Trophoblast cell (in vitro differentiated cells and primary cell): ENCODE measurements around the gene CD248.

Experiments used
- DNase-seq, 2 donors: peaks; one replicate each; pipeline ENCODE4 v3.0.0-alpha.2; 2016
- H2AFZ ChIP-seq: 2 replicates; pipeline ENCODE4 v1.6.1; 2013; ENCODE audit warnings: low read length, moderate library complexity, mild to moderate bottlenecking; ENCODE audit not compliant: insufficient read depth, poor library complexity
- H2AK5ac ChIP-seq: 2 replicates; pipeline ENCODE4 v1.6.1; 2013; ENCODE audit warnings: mild to moderate bottlenecking, low read length
- H2BK120ac ChIP-seq: 2 replicates; pipeline ENCODE4 v1.6.1; 2013; ENCODE audit warnings: low read length, mild to moderate bottlenecking, moderate library complexity; ENCODE audit not compliant: insufficient read depth, poor library complexity
- H2BK12ac ChIP-seq: 2 replicates; pipeline ENCODE4 v1.6.1; 2013; ENCODE audit warnings: mild to moderate bottlenecking, low read length, moderate library complexity
- H2BK5ac ChIP-seq: 2 replicates; pipeline ENCODE4 v1.6.1; 2013; ENCODE audit warnings: low read length, low read depth, moderate library complexity, mild to moderate bottlenecking; ENCODE audit not compliant: poor library complexity
- H3K14ac ChIP-seq: 2 replicates; pipeline ENCODE4 v1.6.1; 2013; ENCODE audit warnings: mild to moderate bottlenecking, low read length
- H3K18ac ChIP-seq: 2 replicates; pipeline ENCODE4 v1.6.1; 2013; ENCODE audit warnings: mild to moderate bottlenecking, low read length
- H3K23ac ChIP-seq: 2 replicates; pipeline ENCODE4 v1.6.1; 2013; ENCODE audit warnings: low read length
- H3K27ac ChIP-seq: 2 replicates; pipeline ENCODE4 v1.5.1; 2013; ENCODE audit warnings: low read depth, mild to moderate bottlenecking, inconsistent platforms, low read length, moderate library complexity
- H3K27me3 ChIP-seq: 2 replicates; pipeline ENCODE4 v1.6.1; 2013; ENCODE audit warnings: inconsistent platforms, mild to moderate bottlenecking, low read length, moderate library complexity; ENCODE audit not compliant: insufficient read depth
- H3K36me3 ChIP-seq, 2 experiments: 1 replicate in 1 of 2; 2 replicates in 1 of 2; pipeline ENCODE4 v1.6.1; 2013; ENCODE audit warnings: low read length in 2 of 2, mild to moderate bottlenecking in 2 of 2, moderate library complexity in 1 of 2; ENCODE audit not compliant: insufficient read depth in 2 of 2, control insufficient read depth in 1 of 2
- H3K4ac ChIP-seq: 2 replicates; pipeline ENCODE4 v1.6.1; 2013; ENCODE audit warnings: low read depth, mild to moderate bottlenecking, low read length, moderate library complexity
- H3K4me1 ChIP-seq, 2 experiments: 1 replicate in 1 of 2; 2 replicates in 1 of 2; pipeline ENCODE4 v1.6.1; 2013; ENCODE audit warnings: low read length in 2 of 2, mild to moderate bottlenecking in 2 of 2, moderate library complexity in 1 of 2; ENCODE audit not compliant: insufficient read depth in 2 of 2, control insufficient read depth in 1 of 2
- H3K4me2 ChIP-seq: 2 replicates; pipeline ENCODE4 v1.6.1; 2013; ENCODE audit warnings: inconsistent platforms, mild to moderate bottlenecking, low read length, moderate library complexity
- H3K4me3 ChIP-seq: 2 replicates; pipeline ENCODE4 v1.5.1; 2013; ENCODE audit warnings: mild to moderate bottlenecking, low read depth, low read length, inconsistent platforms
- H3K79me1 ChIP-seq: one replicate; pipeline ENCODE4 v1.6.1; 2013; ENCODE audit warnings: low read length
- H3K79me2 ChIP-seq: 2 replicates; pipeline ENCODE4 v1.6.1; 2013; ENCODE audit warnings: low read length, mild to moderate bottlenecking; ENCODE audit not compliant: control insufficient read depth, insufficient read depth, poor library complexity
- H3K9ac ChIP-seq: 2 replicates; pipeline ENCODE4 v1.6.1; 2013; ENCODE audit warnings: mild to moderate bottlenecking, low read length
- H3K9me3 ChIP-seq: 2 replicates; pipeline ENCODE4 v1.6.1; 2013; ENCODE audit warnings: low read depth, mild to moderate bottlenecking, control low read depth, inconsistent platforms, low read length; ENCODE audit not compliant: insufficient read depth
- H4K12ac ChIP-seq: 2 replicates; pipeline ENCODE4 v1.6.1; 2013; ENCODE audit warnings: low read depth, mild to moderate bottlenecking, low read length, moderate library complexity
- H4K8ac ChIP-seq: 2 replicates; pipeline ENCODE4 v1.6.1; 2013; ENCODE audit warnings: low read depth, mild to moderate bottlenecking, low read length, moderate library complexity
- H4K91ac ChIP-seq: one replicate; pipeline ENCODE4 v1.6.1; 2013; ENCODE audit warnings: low read depth, mild to moderate bottlenecking, low read length, moderate library complexity
- WGBS: extraction: QIAGEN DNeasy Blood & Tissue Kit; methylation state at CpG from one replicate; pipeline ENCODE4 v1.1.7; 2013; ENCODE audit warnings: missing lambda C conversion rate; ENCODE audit not compliant: insufficient read length, insufficient coverage; ENCODE audit errors: extremely low coverage; 5-methylcytosine and 5-hydroxymethylcytosine counted together

The CD248 gene

GRCh38 chr11:66327171-66328030, 10.6 kb upstream of the CD248 start:
- DNase-seq: no peak
- H2AFZ ChIP-seq: no peak overlapping the region
- peak overlapping the region; percentile 29 for H3K14ac ChIP-seq
- H2AK5ac ChIP-seq: peak overlapping the region; percentile 55
- peak overlapping the region; percentile 1 for H2BK5ac ChIP-seq
- H3K9ac ChIP-seq: no peak overlapping the region
- peaks cover 23% of the 10 kb centered on the region for H3K79me1 ChIP-seq
- H2BK120ac ChIP-seq: peak overlapping the region; percentile 65
- peak overlapping the region; percentile 63 for H3K18ac ChIP-seq
- H3K36me3 ChIP-seq: peaks cover 0 to 3% of the 10 kb centered on the region in 2 experiments
- peaks cover 2% of the 10 kb centered on the region for H3K79me2 ChIP-seq
- peaks cover 4% of the 10 kb centered on the region for H3K9me3 ChIP-seq
- H3K27me3 ChIP-seq: no peaks in the 10 kb centered on the region
- WGBS: no CpG with 5 or more reads among the region's 10 CpGs
- peak overlapping the region; percentile 37 for H4K8ac ChIP-seq
- H3K4me1 ChIP-seq: peaks cover 43 to 49% of the 10 kb centered on the region in 2 experiments
- no peak overlapping the region for H4K12ac ChIP-seq
- no peak overlapping the region for H3K4me3 ChIP-seq
- H3K23ac ChIP-seq: no peak overlapping the region
- H3K4me2 ChIP-seq: no peak overlapping the region
- peak overlapping the region; percentile 58 for H2BK12ac ChIP-seq
- peak overlapping the region; percentile 61 for H3K4ac ChIP-seq
- H4K91ac ChIP-seq: peak overlapping the region; percentile 92
- H3K27ac ChIP-seq: peak overlapping the region; percentile 54

GRCh38 chr11:66326261-66327111, 9.6 kb upstream of the CD248 start:
- no peak overlapping the region for H3K23ac ChIP-seq
- H3K18ac ChIP-seq: peak overlapping the region; percentile 42
- peaks cover 4% of the 10 kb centered on the region for H3K9me3 ChIP-seq
- no peak overlapping the region for H4K12ac ChIP-seq
- peak overlapping the region; percentile 18 for H2BK5ac ChIP-seq
- peak overlapping the region; percentile 92 for H4K91ac ChIP-seq
- no CpG with 5 or more reads among the region's 21 CpGs for WGBS
- peak overlapping the region; percentile 47 for H3K14ac ChIP-seq
- H3K4me2 ChIP-seq: no peak overlapping the region
- H2BK120ac ChIP-seq: peak overlapping the region; percentile 75
- no peaks in the 10 kb centered on the region for H3K36me3 ChIP-seq
- peak overlapping the region; percentile 54 for H3K27ac ChIP-seq
- no peaks in the 10 kb centered on the region for H3K27me3 ChIP-seq
- no peak for DNase-seq
- H3K4me1 ChIP-seq: peaks cover 43 to 49% of the 10 kb centered on the region in 2 experiments
- H3K9ac ChIP-seq: no peak overlapping the region
- H3K4me3 ChIP-seq: no peak overlapping the region
- peaks cover 2% of the 10 kb centered on the region for H3K79me2 ChIP-seq
- peak overlapping the region; percentile 83 for H2AK5ac ChIP-seq
- peaks cover 23% of the 10 kb centered on the region for H3K79me1 ChIP-seq
- peak overlapping the region; percentile 53 for H2BK12ac ChIP-seq
- peak overlapping the region; percentile 41 for H3K4ac ChIP-seq
- no peak overlapping the region for H2AFZ ChIP-seq
- peak overlapping the region; percentile 55 for H4K8ac ChIP-seq

GRCh38 chr11:66325263-66325671, 8.4 kb upstream of the CD248 start:
- H3K9me3 ChIP-seq: peaks cover 4% of the 10 kb centered on the region

GRCh38 chr11:66324664-66325063, 7.8 kb upstream of the CD248 start:
- Histone ChIP-seq H3K79me2 (peaks cover 2% of the 10 kb centered on the region), H3K9ac (no peak overlapping the region), H2AK5ac (peak overlapping the region; percentile 40), H2BK120ac (peak overlapping the region; percentile 36), H4K8ac (peak overlapping the region; percentile 34), H4K91ac (peak overlapping the region; percentile 83), H3K4me2 (no peak overlapping the region), H3K18ac (peak overlapping the region; percentile 36), H3K79me1 (peaks cover 23% of the 10 kb centered on the region), H4K12ac (no peak overlapping the region), H3K14ac (peak overlapping the region; percentile 47), H3K4me1 (peaks cover 43 to 49% of the 10 kb centered on the region in 2 experiments), H3K9me3 (peaks cover 4% of the 10 kb centered on the region), H2BK12ac (peak overlapping the region; percentile 66), H3K23ac (no peak overlapping the region), H3K4me3 (no peak overlapping the region), H2BK5ac (peak overlapping the region; percentile 19), H3K4ac (peak overlapping the region; percentile 1), H2AFZ (no peak overlapping the region), H3K27ac (no peak overlapping the region), H3K27me3 (no peaks in the 10 kb centered on the region), H3K36me3 (no peaks in the 10 kb centered on the region)
- no peak for DNase-seq
- WGBS: no CpG with 5 or more reads among the region's 10 CpGs

More at GRCh38 chr11:66325263-66325671, 8.4 kb upstream of the CD248 start:
- H3K4me2 ChIP-seq: no peak overlapping the region
- no peak for DNase-seq
- peaks cover 2% of the 10 kb centered on the region for H3K79me2 ChIP-seq
- no peak overlapping the region for H2AFZ ChIP-seq
- peaks cover 23% of the 10 kb centered on the region for H3K79me1 ChIP-seq
- peak overlapping the region; percentile 83 for H4K91ac ChIP-seq
- H2AK5ac ChIP-seq: peak overlapping the region; percentile 2
- no CpG with 5 or more reads among the region's 8 CpGs for WGBS
- peak overlapping the region; percentile 36 for H3K18ac ChIP-seq
- H3K27me3 ChIP-seq: no peaks in the 10 kb centered on the region
- H2BK5ac ChIP-seq: no peak overlapping the region
- H3K9ac ChIP-seq: no peak overlapping the region
- H3K14ac ChIP-seq: peak overlapping the region; percentile 34
- H4K8ac ChIP-seq: peak overlapping the region; percentile 34
- H3K27ac ChIP-seq: no peak overlapping the region
- peak overlapping the region; percentile 40 for H2BK120ac ChIP-seq
- peaks cover 43 to 49% of the 10 kb centered on the region in 2 experiments for H3K4me1 ChIP-seq
- no peak overlapping the region for H4K12ac ChIP-seq
- peak overlapping the region; percentile 73 for H2BK12ac ChIP-seq
- H3K23ac ChIP-seq: no peak overlapping the region
- no peak overlapping the region for H3K4me3 ChIP-seq
- no peaks in the 10 kb centered on the region for H3K36me3 ChIP-seq
- H3K4ac ChIP-seq: no peak overlapping the region
